Measurements from ENCODE around the gene NEK6.

NEK6 gene

DNA sequence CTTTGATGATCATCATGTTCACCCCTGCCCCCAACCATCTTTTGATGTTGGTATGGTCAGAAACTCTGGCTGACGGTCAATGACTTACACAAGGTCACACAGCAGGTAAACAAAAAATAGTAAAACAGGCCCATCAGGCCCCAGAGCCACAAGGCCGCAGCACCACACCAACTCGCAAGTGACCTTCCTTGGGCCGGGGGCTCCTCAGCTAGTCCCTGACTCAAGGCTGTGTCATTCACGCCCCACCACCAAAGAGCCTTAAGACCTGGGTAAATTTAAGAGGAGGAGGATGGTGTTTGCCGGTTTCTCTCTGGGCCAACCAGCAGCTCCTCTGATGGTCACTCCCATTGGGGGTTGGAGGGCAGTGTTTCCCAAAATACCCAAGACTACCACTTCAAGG lies 101.7 kb downstream of the NEK6 start:
- DNase-seq: no peak

GRCh38 chr9:124359855-124360678 lies 102.3 kb downstream of the NEK6 start:
- no peak for DNase-seq

- no peak for DNase-seq
Measured at GRCh38 chr9:124361128-124361527, 103.4 kb downstream of the NEK6 start.

DNA sequence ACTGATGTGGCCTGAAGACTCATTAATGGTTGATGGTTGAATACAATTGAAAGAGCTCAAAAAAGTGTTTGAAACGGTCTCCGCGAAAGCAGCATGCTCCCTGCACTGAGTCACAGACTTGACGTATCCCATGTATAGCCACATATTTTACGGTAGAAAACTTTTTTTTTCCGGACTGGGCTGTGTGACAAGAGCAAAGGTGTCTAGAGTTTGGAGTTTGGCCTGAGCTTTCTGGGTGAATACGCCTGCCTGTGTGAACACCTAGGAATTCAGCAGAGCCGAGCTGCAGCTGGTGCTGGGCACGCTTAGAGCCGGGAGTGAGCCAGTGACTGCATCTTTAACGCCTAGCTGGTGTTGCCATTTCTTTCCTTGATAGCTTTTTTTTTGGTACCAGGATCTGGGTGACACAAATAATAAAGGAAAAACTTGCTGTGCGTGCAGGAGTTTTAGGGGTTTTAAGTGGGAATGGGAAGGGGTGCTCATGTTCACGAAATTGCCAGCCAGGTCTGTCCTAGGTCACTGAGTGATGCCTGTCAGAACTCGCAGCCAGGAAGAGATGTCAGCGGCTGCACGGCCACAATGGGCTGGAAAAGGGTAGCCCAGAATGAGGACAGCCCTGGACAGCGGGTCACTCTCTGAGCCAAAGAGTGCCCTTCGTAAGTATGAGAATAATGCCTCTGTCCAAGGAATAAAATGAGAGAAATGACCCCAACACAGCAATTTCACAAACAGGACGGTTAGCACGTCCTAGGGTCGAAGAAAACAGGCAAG lies 105.8 kb downstream of the NEK6 start:
- no peak for DNase-seq

DNA sequence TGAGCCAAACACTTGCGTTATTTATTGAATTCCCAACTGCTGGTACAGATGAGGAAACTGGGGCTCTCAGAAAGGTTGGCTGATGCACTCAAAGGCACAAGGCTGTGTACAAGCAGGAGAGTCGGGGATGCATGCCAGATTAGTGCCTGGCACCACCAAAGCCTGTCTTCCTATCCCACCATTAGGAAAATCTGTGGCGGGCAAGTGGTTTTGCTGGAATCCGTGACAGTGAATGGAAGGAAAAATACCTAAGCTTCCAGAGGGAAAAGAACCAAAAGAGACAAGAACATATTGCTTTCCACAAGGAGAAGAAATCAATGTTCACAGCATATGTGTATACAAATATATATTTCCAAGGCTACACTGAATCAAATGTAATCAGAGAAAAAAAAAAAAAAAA lies 106.4 kb downstream of the NEK6 start:
- no peak for DNase-seq

DNA sequence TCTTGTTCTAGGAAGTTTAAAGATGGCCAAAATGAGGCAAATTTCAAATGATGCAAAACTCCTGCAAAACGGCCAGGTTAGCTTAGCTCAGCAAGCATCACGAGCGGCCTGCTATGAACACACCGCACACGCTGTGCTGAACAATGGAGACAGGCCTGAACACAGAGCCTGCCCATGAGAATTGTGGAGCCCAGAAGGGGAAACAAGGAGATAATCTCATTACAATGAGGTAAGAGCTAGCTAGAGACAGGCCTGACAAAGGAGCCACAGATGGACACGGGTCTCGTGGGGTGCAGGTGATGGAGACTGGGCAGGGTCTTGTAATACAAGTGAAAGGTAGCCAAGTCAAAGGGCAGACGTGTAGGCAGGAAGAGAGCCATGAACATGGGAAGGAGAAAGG lies 107.3 kb downstream of the NEK6 start:
- DNase-seq: no peak

GRCh38 chr9:124366476-124367220 lies 108.9 kb downstream of the NEK6 start:
- DNase-seq: no peak

GRCh38 chr9:124368692-124369091 lies 110.9 kb downstream of the NEK6 start:
- no peak for DNase-seq

DNA sequence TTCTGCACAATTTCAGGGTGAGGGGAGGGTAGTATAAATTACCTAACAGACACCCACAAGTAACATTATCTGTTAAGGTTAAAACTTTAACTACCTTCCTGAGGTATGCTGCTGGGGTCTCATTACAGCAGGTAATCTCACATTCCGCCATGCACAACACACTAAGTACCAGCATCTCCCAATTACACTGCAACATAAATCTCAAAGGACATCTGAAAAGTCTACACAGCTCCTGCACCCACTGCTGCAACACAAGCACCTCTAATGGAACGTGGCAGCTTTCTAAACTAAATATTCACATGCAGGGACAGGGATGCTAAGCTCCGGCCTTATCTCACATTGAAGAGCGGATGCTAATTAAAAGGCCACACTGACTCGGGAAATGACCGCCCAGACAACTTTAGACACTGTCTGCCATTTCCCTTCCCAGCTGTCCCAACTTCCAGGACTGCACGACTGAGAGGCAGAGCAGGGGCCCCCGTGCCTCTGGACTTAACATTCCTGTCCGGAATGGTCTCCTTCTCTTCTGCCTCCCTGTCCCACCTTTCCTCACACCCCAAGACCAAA lies 111.6 kb downstream of the NEK6 start:
- no peak for DNase-seq

DNA sequence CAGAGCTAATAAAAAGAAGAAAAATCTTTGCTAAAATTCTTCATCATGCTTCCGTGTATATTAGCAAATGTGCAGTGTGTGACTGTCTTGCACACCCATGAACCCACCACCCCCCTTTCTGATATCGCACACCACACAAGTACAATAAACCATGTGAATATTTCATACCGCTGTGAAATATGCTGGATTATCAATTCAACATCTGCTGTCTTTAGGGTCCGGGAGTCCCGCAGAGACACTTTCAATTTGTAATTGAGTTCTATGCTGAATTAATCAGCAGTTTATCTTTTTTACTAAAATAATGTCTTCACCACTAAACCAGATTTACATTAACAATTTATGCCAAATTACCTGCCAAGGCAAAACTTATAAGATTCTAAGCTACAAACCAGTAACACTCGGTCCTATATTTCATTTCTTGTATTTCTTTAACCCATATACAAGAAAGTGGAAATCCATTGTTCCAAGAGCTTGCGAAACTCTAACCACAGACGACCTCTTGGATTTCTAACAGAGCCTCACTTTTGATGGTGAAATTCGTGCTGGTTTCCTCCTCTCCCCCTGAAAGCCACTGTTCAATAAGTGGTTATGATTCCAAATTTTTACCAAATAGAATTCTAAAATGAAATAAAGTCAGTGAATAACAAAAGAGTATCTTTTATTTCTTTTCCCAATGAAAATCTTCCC lies 113.3 kb downstream of the NEK6 start:
- no peak for DNase-seq

DNA sequence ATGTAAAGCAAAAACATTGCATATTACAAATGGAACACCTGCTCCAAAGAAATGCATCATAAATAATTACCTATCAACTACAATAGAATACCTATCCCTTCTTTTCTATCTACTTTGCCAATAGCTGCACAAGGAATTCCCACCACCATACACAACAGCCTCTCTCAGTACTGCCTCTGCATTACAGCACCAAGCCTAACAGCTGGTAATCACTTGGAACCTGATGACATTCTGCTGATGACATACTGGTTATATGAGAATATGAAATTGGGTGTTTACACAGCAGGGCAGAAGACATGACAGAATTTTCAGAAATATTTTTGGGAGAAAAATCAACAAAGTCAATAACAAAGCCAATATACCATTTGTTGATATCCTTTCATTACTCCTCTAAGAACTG lies 114.3 kb downstream of the NEK6 start:
- DNase-seq: no peak

DNA sequence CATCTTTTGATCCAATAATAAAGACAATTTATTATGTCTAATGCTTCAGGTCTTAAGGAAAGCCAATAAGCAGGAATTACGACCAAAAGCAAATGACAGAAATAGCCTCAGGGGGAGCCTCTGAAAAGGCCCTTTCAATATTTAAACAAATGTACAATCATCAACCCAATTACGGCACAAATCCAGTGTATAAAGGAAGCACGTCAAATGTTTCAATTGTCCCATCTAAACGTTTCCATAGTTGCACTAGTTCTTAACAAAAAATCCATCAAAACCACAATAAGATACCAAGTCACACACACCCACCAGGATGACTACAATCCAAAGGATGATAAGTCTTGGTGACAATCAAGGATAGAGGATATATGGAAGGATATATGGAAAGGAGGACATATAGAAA lies 115.6 kb downstream of the NEK6 start:
- no peak for DNase-seq

DNA sequence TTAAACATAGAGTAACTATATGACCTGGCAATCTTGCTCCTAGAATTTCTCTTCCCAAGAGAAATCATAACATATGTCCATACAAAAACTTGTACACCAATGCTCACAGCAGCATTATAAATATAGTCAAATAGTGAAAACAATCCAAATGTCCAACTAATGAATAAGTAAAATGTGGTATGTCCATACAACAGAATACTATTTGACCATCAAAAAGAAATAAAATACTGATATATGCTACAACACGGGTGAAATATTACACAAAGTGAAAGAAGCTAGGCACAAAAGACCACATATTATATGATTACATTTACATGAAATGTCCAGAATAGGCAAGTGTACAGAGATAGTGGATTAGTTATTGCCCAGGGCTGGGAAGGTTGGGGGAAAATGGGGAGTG lies 116.1 kb downstream of the NEK6 start:
- DNase-seq: no peak

GRCh38 chr9:124375726-124376125 lies 118.0 kb downstream of the NEK6 start:
- DNase-seq: no peak

- DNase-seq: no peak
Measured at GRCh38 chr9:124376329-124376728, 118.6 kb downstream of the NEK6 start.

GRCh38 chr9:124377551-124378406 lies 120.0 kb downstream of the NEK6 start:
- DNase-seq: no peak

GRCh38 chr9:124381170-124381945 lies 123.6 kb downstream of the NEK6 start:
- peak; percentile 14 for DNase-seq

GRCh38 chr9:124384210-124384609 lies 126.5 kb downstream of the NEK6 start:
- no peak for DNase-seq

- no peak for DNase-seq
Measured at GRCh38 chr9:124384846-124385245, 127.1 kb downstream of the NEK6 start.

- DNase-seq: no peak
Measured at GRCh38 chr9:124385623-124386022, 127.9 kb downstream of the NEK6 start.

DNA sequence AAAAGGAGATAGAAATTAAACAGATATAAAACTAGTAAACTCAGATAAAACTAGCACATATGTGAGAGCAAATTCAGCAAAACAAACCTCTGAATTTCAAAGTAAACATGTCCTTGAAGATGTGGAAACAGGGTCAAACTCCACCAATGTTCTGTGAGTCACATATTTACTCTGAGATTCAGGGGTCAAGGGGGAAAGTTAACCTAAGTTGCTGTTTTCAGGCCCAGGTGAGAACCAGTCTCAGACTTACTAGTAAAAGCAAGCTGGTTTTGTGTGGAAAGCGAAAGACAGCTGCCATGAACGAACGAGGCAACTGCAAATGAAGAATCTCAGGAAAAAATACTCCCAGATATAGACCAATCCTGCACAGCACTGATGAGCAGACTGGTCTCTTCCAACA lies 128.5 kb downstream of the NEK6 start:
- no peak for DNase-seq

Measured in kidney glomerular epithelial cell (primary cell).